Measurements from ENCODE around the gene TMA7. TPM values are rescaled to one million over a fixed set of nuclear protein-coding genes. Genes with fewer than 3 reads are reported as not detected.
"Not testable (repeated sequence)": the region's sequence is repeated elsewhere in the genome, so short reads cannot be mapped to it uniquely, and the experiment has no call there.

Gene TMA7
- total RNA-seq, 6 donors from 2014 or later = 115 to 282 (median 163) TPM

DNA sequence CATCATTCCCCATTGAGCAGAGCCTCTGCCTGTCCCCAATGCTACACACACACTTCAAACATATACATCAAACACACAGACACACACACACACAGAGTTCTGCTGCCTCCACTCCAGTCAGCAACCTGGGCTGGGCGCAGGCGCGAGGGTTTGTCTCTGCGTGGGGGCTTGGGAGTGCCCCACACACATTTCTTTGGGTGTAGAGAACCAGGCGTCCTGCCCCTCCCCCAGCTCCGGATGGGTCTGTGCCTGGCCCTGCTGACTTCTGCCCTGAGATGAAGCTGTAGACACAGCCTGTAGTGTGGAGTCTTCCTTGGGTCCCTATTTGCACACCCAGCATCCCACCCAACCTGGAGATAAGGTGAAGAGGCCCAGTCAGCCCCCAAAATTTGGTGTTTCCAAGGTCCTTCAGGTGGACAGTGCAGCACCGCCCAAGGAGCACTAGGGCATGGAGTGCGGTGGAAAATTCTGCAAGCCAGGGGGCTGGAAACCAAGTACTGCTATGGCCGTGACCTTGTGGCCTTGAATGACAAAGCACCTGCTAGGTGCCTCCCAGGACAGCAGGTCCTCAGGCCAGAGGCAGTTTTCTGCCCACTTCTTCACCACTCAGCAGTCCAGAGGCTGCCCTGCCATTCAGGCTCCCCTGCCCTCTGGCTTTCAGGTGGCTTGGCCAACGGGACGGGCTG lies 41.2 kb upstream of the TMA7 start:
- 37 to 52% methylated on average over 6 to 10 of the region's 11 CpGs for WGBS, 2 donors
- Histone ChIP-seq H3K9me3 (no peaks in the 10 kb centered on the region), H3K4me1 (no peaks in the 10 kb centered on the region), H3K27ac (no peak overlapping the region), H3K4me3 (no peak overlapping the region), H3K36me3 (peaks cover 0 to 3% (median 1%) of the 10 kb centered on the region in 4 donors), H3K27me3 (no peaks in the 10 kb centered on the region)
- TF ChIP-seq, protein P1, sequence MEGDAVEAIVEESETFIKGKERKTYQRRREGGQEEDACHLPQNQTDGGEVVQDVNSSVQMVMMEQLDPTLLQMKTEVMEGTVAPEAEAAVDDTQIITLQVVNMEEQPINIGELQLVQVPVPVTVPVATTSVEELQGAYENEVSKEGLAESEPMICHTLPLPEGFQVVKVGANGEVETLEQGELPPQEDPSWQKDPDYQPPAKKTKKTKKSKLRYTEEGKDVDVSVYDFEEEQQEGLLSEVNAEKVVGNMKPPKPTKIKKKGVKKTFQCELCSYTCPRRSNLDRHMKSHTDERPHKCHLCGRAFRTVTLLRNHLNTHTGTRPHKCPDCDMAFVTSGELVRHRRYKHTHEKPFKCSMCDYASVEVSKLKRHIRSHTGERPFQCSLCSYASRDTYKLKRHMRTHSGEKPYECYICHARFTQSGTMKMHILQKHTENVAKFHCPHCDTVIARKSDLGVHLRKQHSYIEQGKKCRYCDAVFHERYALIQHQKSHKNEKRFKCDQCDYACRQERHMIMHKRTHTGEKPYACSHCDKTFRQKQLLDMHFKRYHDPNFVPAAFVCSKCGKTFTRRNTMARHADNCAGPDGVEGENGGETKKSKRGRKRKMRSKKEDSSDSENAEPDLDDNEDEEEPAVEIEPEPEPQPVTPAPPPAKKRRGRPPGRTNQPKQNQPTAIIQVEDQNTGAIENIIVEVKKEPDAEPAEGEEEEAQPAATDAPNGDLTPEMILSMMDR (IDR thresholded peaks at IDR 0.05) = no peak
- TF ChIP-seq POLR2A (IDR thresholded peaks at IDR 0.05) (no peak), POLR2AphosphoS5 (IDR thresholded peaks at IDR 0.05) (no peak), EP300 (IDR thresholded peaks at IDR 0.05) (no peak)
- ATAC-seq (ENCODE audit: low FRiP score in 2 of 2) (no peak), DNase-seq (peak in 1 of 2 donors; percentile 70)

DNA sequence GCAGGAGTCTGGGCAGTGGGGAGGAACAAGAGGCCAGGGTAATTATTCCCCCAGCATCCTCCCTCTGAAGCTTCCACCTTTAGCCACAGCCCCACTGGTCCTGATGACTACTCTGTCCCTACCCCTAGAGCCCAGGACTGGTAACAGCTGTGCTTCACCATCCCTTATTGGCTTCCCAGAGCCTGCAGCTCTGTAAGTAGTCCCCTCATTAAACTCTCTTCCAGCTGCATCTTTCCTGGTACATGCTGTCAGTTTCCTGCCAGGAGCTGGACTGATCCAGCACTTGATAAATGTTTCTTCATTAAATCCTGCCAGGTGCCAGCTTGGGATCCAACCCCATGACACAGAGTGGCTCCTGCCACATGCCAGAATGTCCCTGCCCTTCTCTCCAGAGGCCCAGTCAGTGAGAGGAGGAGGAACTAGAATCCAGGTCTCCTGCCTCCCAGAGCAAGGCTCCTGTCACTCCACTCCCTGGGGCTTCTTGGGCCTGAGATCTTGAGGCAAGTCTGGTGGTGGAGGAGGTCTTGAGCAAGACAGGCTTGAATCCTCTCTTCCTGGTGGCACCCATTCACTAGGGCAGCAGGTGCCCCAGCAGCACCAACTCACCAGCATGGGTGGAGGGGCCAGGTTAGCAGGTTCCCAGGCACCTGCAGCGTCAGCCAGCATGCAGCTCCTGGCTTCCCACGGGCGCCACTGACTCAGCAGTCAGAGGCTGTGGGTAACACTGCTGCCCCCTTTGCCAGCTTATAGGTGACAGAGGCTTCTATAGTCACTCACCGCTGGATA lies 40.5 kb upstream of the TMA7 start:
- DNase-seq = peak in 1 of 2 donors; percentile 38
- H3K4me3 ChIP-seq = no peak overlapping the region
- no peaks in the 10 kb centered on the region for H3K27me3 ChIP-seq
- H3K4me1 ChIP-seq = no peaks in the 10 kb centered on the region
- no peaks in the 10 kb centered on the region for H3K9me3 ChIP-seq
- H3K36me3 ChIP-seq = peaks cover 0 to 11% (median 4%) of the 10 kb centered on the region in 4 donors
- TF ChIP-seq POLR2A (IDR thresholded peaks at IDR 0.05) = no peak
- no peak for TF ChIP-seq POLR2AphosphoS5 (IDR thresholded peaks at IDR 0.05)
- TF ChIP-seq, protein P1 (IDR thresholded peaks at IDR 0.05) = no peak
- TF ChIP-seq EP300 (IDR thresholded peaks at IDR 0.05) = no peak
- H3K27ac ChIP-seq = no peak overlapping the region
- ATAC-seq (ENCODE audit: low FRiP score in 2 of 2) = no peak
- WGBS, 2 donors = 53 to 63% methylated on average over 1 to 4 of the region's 4 CpGs

DNA sequence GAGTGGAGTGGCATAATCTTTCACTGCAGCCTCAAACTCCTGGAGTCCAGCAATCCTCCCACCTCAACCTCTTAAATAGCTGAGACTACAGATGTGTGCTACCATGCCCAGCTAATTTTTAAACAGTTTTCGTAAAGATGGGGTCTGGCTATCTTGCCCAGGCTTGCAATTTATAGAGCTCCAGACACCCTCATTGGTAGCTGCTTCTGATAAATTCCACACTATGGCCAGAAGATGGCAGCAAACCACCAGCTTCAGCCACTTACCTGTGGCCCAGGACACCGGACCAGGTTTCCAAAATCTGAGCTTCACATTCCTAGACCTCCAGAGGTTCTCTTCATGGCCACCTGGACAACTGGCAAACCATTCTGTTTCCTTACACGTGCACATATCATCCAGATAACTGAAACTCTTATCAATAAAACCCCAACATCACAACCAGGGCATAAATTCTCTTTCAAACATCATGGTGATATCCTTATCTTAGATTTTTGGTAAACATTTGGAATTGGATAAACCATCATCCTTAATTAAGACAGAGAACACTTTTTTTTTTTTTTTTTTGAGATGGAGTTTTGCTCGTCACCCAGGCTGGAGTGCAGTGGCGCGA lies 39.1 kb upstream of the TMA7 start:
- peak; percentile 68 to 69 for ATAC-seq (ENCODE audit: low FRiP score in 2 of 2)
- H3K36me3 ChIP-seq = peaks cover 2 to 22% (median 14%) of the 10 kb centered on the region in 4 donors
- no peak overlapping the region for H3K27ac ChIP-seq
- DNase-seq = peak in 1 of 2 donors; percentile 71
- no peaks in the 10 kb centered on the region for H3K27me3 ChIP-seq
- 54 to 57% methylated on average over 6 of the region's 6 CpGs for WGBS, 2 donors
- no peaks in the 10 kb centered on the region for H3K4me1 ChIP-seq
- H3K9me3 ChIP-seq = no peaks in the 10 kb centered on the region
- no peak overlapping the region for H3K4me3 ChIP-seq
- TF ChIP-seq EP300 (IDR thresholded peaks at IDR 0.05) = no peak
- TF ChIP-seq, protein P1 (IDR thresholded peaks at IDR 0.05) = peak; percentile 69 to 90 (median 88)

DNA sequence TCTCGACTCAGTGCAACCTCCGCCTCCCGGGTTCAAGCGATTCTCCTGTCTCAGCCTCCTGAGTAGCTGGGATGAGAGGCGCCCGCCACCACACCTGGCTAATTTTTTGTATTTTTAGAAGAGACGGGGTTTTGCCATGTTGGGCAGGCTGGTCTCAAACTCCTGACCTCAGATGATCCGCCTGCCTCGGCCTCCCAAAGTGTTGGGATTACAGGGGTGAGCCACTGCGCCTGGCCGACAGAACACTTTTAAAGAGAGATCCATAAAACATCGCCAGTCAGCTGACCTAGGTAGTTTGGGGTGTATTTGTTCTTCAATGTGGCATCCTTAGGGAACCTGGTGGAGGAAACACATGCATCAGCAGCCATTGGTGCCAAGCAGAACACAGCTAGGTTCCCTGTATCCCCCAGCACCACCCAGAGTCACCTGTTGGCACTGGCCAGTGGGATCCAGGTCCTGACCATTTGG lies 38.6 kb upstream of the TMA7 start:
- not testable (repeated sequence) for H3K4me3 ChIP-seq; H3K27me3 ChIP-seq; H3K9me3 ChIP-seq; H3K4me1 ChIP-seq; DNase-seq; ATAC-seq (ENCODE audit: low FRiP score in 2 of 2)
- Histone ChIP-seq H3K27ac (peak overlapping the region in 3 of 4 donors; percentile 48 to 75 (median 59)), H3K36me3 (peaks cover 4 to 28% (median 20%) of the 10 kb centered on the region in 4 donors)
- 92 to 98% methylated on average over 10 to 12 of the region's 12 CpGs for WGBS, 2 donors

DNA sequence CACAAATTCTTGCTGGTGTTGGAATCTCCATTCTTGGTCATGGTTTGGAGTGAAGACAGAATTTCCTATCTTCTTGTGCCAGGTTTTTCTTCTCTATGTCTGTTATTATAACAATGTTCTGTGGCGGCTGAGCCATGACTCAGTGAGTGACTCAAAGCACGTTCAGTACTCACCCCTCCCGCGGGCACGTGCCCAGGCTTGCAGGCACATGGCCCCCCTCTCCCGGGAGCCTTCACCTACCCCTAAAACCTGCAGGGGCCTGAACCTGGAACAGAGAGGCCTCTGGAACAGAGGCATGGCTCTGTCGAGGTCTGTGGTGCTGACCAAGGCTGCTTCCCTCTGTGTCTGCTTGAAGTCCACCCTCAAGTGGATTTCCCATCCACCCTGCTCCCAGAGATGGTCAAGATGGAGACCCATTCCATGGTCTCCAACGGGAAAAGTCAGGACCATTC lies 37.8 kb upstream of the TMA7 start:
- Histone ChIP-seq H3K4me1 (no peaks in the 10 kb centered on the region), H3K27ac (peak overlapping the region; percentile 33 to 75 (median 64)), H3K36me3 (peaks cover 4 to 36% (median 22%) of the 10 kb centered on the region in 4 donors), H3K4me3 (no peak overlapping the region), H3K27me3 (no peaks in the 10 kb centered on the region), H3K9me3 (no peaks in the 10 kb centered on the region)
- 60 to 67% methylated on average over 8 of the region's 8 CpGs for WGBS, 2 donors
- peak; percentile 24 to 84 for ATAC-seq (ENCODE audit: low FRiP score in 2 of 2)
- DNase-seq = peak; percentile 61 to 80
- TF ChIP-seq POLR2AphosphoS5 (IDR thresholded peaks at IDR 0.05) = peak; percentile 31 to 53
- TF ChIP-seq POLR2A (IDR thresholded peaks at IDR 0.05) = no peak
- no peak for TF ChIP-seq EP300 (IDR thresholded peaks at IDR 0.05)
- TF ChIP-seq, protein P1 (IDR thresholded peaks at IDR 0.05) = no peak
